ENCODE data around the gene ITIH2.

The ITIH2 gene

GRCh38 chr10:7797582-7797981, 94.5 kb downstream of the ITIH2 start:
- no peak for DNase-seq (ENCODE audit: low read depth in 2 of 2)
